Left ventricle myocardium inferior (tissue), 1 donor: ENCODE results near the gene MACF1. TPM values are rescaled to one million over a fixed set of nuclear protein-coding genes. Genes with fewer than 3 reads are reported as not detected.

Experiments
- DNase-seq: peaks from one replicate; pipeline ENCODE4 v3.0.0-alpha.2; 2020
- H3K27ac ChIP-seq: fragments of 200-600 bp; replicated peaks from 2 replicates; pipeline ENCODE4 v1.8.0; 2021
- H3K27me3 ChIP-seq: fragments of 200-600 bp; 2 replicates; pipeline ENCODE4 v1.8.0; 2021; ENCODE audit warnings: low read depth
- H3K36me3 ChIP-seq: fragments of 200-600 bp; 2 replicates; pipeline ENCODE4 v1.8.0; 2021
- H3K4me1 ChIP-seq: fragments of 200-600 bp; 2 replicates; pipeline ENCODE4 v1.8.0; 2021
- H3K4me3 ChIP-seq: fragments of 200-600 bp; 2 replicates; pipeline ENCODE4 v1.8.0; 2021; ENCODE audit warnings: mild to moderate bottlenecking, moderate library complexity
- H3K9me3 ChIP-seq: fragments of 200-600 bp; replicated peaks from 2 replicates; pipeline ENCODE4 v1.8.0; 2021
- CTCF ChIP-seq: fragments of 200-600 bp; IDR thresholded peaks from 2 replicates; pipeline ENCODE4 v1.8.0; 2021; ENCODE audit warnings: antibody characterized with exemption, mild to moderate bottlenecking, borderline replicate concordance
- intact Hi-C: fragments of 100-400 bp; cut with micrococcal nuclease; formaldehyde crosslinking; loops from one replicate; pipeline ENCODE4 v1.11.0; 2022
- total RNA-seq: library from RNA; stranded (reverse); fragmentation: NEBNext Ultra II Directional; extraction: Animal tissue kit (Norgen Biotek cat#: 25700); gene quantifications from one replicate; pipeline ENCODE4 v1.2.1, GENCODE V29; 2021
- donor health status: DM: no; HTN: yes; CAD: no; lungs with severe emphysema.

The MACF1 gene
- total RNA-seq, 1 donor from 2014 or later, result 181 TPM

- intact Hi-C loops, result no loop called here
- no peaks in the 10 kb centered on the region for H3K27me3 ChIP-seq
- H3K4me1 ChIP-seq, result peaks cover 4% of the 10 kb centered on the region
- DNase-seq, result no peak
- no peaks in the 10 kb centered on the region for H3K9me3 ChIP-seq
- no peak for TF ChIP-seq CTCF
- H3K36me3 ChIP-seq, result peaks cover 100% of the 10 kb centered on the region
- no peak overlapping the region for H3K4me3 ChIP-seq
- no peak overlapping the region for H3K27ac ChIP-seq
Measured at GRCh38 chr1:39321979-39322378, 117.5 kb downstream of the MACF1 start.

GRCh38 chr1:39322431-39322830 is 117.9 kb downstream of the MACF1 start:
- Histone ChIP-seq H3K27ac (no peak overlapping the region), H3K36me3 (peaks cover 100% of the 10 kb centered on the region), H3K4me3 (no peak overlapping the region), H3K27me3 (no peaks in the 10 kb centered on the region), H3K4me1 (no peaks in the 10 kb centered on the region), H3K9me3 (no peaks in the 10 kb centered on the region)
- DNase-seq, result no peak
- intact Hi-C loops, result no loop called here
- no peak for TF ChIP-seq CTCF

- no peak for DNase-seq
- Histone ChIP-seq H3K4me3 (no peak overlapping the region), H3K9me3 (no peaks in the 10 kb centered on the region), H3K36me3 (peaks cover 99% of the 10 kb centered on the region), H3K4me1 (no peaks in the 10 kb centered on the region), H3K27ac (no peak overlapping the region), H3K27me3 (no peaks in the 10 kb centered on the region)
- intact Hi-C loops, result no loop called here
- no peak for TF ChIP-seq CTCF
Measured at GRCh38 chr1:39324888-39325287, 120.4 kb downstream of the MACF1 start.

GRCh38 chr1:39326836-39327235 is 122.3 kb downstream of the MACF1 start:
- Histone ChIP-seq H3K4me1 (no peaks in the 10 kb centered on the region), H3K4me3 (no peak overlapping the region), H3K36me3 (peaks cover 99% of the 10 kb centered on the region), H3K9me3 (no peaks in the 10 kb centered on the region), H3K27me3 (no peaks in the 10 kb centered on the region), H3K27ac (no peak overlapping the region)
- no peak for TF ChIP-seq CTCF
- intact Hi-C loops, result no loop called here
- no peak for DNase-seq

- no peaks in the 10 kb centered on the region for H3K9me3 ChIP-seq
- peaks cover 99% of the 10 kb centered on the region for H3K36me3 ChIP-seq
- no peaks in the 10 kb centered on the region for H3K27me3 ChIP-seq
- H3K27ac ChIP-seq, result no peak overlapping the region
- intact Hi-C loops, result no loop called here
- H3K4me1 ChIP-seq, result no peaks in the 10 kb centered on the region
- H3K4me3 ChIP-seq, result no peak overlapping the region
- no peak for DNase-seq
- no peak for TF ChIP-seq CTCF
Measured at GRCh38 chr1:39328095-39328494, 123.6 kb downstream of the MACF1 start.
